Epidermal melanocyte (primary cell): ENCODE results near the gene ROBO1.
"Not testable (repeated sequence)": the region's sequence is repeated elsewhere in the genome, so short reads cannot be mapped to it uniquely, and the experiment has no call there.

Experiments
- DNase-seq: peaks from one replicate; pipeline ENCODE4 v3.0.0; 2011; ENCODE audit warnings: low spot score; ENCODE audit not compliant: insufficient read length

Gene ROBO1

DNA sequence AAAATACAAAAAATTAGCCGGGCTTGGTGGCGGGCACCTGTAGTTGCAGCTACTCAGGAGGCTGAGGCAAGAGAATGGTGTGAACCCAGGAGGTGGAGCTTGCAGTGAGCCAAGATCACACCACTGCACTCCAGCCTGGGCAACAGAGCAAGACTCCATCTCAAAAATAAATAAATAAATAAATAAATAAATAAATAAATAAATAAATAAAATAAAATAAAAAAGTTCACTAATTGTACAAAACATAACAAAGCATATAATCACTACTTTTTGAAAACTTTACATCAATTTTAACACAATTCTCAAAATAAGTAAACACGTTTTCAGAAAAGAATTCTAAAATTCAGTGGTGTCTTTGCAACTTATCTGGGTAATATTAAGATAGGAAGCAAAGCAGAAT is 1017.5 kb downstream of the ROBO1 start:
- DNase-seq = not testable (repeated sequence)

DNA sequence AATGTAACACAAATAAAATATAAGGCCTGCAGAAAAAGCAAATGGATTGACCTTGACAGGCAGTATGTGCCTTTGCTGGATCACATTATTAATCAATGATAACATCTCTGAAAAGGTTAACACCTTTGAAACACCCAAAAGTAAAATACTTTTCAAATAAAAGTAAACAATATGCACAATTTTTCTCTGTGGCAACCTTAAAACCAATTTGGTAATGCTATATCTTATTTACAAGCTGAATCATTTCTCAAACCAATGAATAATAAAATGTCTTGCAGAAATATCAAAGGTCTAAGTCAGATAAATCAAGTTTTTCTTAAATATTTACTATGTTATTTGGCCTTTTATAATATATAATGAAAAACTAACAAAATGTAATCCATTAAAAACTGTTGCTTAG is 1018.7 kb downstream of the ROBO1 start:
- DNase-seq = no peak

DNA sequence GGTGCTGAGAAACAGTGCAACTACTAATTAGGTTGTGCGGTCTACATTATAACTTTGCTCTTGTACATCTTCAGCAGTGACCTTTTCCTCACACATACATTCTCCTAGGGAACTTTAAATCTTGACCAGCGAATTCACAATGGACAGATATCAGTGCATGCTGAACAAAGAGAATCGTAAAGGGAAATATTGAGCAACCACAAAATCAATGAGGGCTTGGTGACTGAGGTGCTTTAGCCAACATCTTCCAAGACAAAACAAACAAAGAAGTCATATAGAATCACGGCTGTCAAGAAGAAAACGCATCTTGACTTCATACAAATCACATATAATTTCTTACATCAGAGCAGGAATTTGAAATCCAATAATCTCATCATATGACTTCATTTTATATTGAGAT is 1022.0 kb downstream of the ROBO1 start:
- DNase-seq = no peak

- no peak for DNase-seq
These were observed 1025.3 kb downstream of the ROBO1 start for GRCh38 chr3:78742491-78742890.

GRCh38 chr3:78742041-78742440 is 1025.8 kb downstream of the ROBO1 start:
- DNase-seq = no peak

DNA sequence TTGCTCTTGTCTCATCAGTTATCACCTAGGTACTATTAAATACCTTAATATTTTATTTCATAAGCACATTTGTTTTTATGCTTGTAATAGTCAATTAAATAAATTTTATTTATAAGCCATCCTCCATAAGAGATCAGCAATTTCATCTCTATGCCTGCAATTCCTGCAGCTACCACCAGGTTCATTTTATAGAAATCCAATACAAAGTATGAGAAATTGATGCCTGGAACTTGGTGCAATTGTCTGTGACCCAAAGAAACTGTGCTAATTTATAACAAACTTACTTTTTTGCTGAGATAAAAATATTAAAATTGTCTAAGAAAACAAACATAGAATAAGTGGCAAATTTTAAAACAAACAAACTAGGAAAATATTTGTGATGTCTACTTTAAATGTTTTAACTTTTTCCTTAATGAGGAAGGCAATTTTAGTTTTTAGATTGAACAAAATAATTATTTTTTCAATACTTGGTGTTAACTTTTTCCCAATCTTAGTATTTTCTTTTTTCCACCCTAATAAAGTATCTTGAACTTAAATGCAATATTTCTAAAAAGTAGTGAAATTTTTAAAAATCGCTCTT is 1026.6 kb downstream of the ROBO1 start:
- no peak for DNase-seq

GRCh38 chr3:78738833-78739232 is 1029.0 kb downstream of the ROBO1 start:
- no peak for DNase-seq

- no peak for DNase-seq
These were observed 1029.8 kb downstream of the ROBO1 start for GRCh38 chr3:78737988-78738387.

DNA sequence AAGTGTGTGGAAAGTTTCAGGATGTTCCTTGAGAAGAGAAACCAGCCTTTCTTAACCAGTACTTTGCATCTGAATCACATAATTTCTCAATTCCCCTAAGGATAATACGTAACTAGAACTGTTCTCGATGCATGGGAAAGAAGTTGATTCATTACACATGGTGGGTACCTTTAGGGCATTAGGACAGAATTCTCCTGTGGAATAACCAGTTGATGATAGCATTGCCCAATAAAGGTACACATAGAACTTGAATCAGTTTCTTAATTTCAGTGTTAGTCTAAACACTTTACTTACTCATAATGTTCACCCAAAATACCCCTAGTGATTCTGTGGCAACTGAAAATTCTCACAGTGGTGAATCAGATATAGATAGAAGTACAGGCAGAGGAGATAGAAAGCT is 1030.9 kb downstream of the ROBO1 start:
- DNase-seq = no peak

- no peak for DNase-seq
These were observed 1033.7 kb downstream of the ROBO1 start for GRCh38 chr3:78734048-78734637.

DNA sequence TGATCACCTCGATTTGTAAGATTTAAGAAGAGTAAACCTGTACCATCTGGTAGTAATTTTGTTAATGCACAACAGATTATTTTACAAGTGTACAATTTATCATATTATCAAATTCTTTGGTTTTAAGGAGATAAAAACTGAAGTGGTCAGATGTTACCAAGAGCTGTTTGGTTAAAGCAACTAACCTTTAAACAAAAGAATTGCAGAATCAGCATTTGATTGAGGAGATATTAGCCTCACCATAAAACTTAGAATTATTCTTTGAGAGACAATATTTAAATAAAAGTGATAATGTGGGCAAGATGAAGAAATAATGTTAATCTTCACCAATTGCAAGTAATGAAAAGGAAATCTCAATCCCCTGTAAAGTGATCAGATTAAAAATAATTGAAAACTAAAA is 1034.9 kb downstream of the ROBO1 start:
- DNase-seq = no peak

GRCh38 chr3:78732471-78732870 is 1035.3 kb downstream of the ROBO1 start:
- no peak for DNase-seq

- no peak for DNase-seq
These were observed 1037.9 kb downstream of the ROBO1 start for GRCh38 chr3:78729946-78730345.

DNA sequence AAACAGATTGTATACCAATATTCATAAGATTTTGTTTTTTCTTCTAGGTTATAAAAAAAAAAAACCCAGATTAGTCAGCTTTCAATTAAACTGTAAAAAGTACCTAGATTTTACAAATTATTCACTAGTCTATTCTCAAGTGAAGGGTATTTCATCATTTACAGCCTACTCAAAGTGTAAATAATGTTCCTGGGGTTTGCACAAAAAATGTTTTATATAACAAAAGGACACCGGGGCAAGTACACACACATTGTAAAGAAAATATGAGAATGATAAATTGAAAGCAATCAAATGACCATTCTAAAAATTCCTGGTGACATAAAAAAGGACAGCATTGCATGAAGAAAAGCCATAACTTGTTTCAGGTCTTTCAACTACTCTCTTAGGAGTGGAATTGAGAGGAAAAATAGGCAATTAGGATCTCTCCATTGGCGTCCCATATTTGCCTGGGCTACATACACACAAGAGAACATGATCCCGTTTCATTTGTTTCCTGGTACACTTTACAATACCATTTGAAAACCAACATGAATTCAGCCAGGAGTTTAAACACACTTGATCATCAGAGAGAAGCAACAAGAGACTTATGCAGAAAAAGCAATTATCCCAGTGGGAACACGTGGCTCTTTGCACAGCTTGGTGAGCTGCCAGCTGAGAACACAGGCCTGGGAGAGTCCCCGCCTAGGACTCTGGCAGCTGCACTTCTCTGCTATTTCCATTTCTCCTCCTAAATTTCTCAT is 1039.2 kb downstream of the ROBO1 start:
- DNase-seq = no peak

GRCh38 chr3:78726545-78726944 is 1041.3 kb downstream of the ROBO1 start:
- no peak for DNase-seq

- no peak for DNase-seq
These were observed 1042.0 kb downstream of the ROBO1 start for GRCh38 chr3:78725703-78726246.

DNA sequence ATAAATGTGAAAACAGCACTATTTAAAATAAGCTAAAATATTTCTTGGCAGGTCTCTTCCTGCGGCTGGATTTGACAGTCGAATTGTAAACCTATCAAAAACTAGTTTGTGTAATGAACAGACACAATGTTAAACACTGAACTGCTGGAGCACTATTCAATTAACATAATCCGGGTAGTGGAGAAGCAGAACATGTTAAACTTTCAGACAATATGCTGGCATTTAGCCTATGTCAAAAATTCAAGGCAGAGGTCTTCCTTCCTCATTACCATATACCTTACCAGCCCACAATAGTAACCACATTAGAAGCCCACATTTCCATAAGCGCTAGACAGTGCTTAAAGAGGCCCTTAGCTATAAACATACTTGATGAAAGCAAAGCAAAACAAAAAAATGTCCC is 1042.9 kb downstream of the ROBO1 start:
- DNase-seq = no peak

DNA sequence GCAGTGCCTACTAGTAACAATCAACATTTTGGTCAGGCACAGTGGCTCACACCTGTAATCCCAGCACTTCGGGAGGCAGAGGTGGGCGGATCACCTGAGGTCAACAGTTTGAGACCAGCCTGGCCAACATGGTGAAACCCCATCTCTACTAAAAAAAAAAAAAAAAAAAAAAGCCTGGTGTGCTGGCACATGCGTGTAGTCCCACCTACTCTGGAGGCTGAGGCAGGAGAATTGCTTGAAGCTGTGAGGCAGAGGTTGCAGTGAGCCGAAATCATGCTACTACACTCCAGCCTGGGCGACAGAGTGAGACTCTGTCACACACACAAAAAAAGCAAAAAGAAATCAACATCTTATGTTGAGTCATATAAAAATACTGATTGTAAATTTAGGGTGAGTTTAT is 1043.4 kb downstream of the ROBO1 start:
- DNase-seq = not testable (repeated sequence)

- no peak for DNase-seq
These were observed 1045.8 kb downstream of the ROBO1 start for GRCh38 chr3:78721771-78722543.

DNA sequence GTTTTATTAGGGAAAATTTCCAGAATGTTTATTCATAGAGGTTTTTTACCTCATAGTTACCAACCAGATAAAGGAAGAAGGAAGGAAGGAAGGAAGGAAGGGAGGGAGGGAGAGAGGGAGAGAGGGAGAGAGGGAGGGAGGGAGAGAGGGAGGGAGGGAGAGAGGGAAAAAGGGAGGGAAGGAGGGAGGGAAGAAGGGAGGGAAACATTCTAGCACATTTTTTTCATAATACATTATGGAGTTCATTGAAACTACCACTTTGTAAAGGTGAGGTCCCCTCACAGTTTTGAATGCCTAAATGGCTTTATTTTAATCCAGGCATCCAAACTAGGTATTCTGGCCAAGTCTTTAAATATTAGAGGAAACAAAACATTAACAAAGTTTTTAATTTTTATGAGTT is 1049.1 kb downstream of the ROBO1 start:
- DNase-seq = no peak

- DNase-seq = no peak
These were observed 1050.8 kb downstream of the ROBO1 start for GRCh38 chr3:78717041-78717440.

DNA sequence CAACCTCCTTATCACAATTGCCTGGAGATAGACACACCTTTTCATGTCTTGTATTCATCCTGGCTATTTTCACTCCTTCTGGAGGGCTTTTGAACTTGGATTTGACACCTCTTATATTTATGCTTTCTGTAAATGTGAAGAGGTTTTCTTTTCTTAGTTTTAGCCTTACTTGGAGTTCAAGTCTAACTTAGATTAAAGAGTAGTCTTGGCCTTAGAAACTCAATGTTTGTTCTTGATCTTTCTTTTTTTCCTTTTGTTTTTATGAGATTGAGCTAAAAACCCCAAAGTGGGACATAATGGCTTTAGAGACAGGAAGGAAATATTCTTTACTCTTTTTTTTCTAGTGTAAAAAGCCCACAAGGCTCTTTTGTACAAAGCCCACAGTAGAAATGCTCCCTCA is 1054.9 kb downstream of the ROBO1 start:
- DNase-seq = no peak
